AG10803 (cell line): ENCODE results near the gene SCRG1.

Experiments
- DNase-seq: peaks from one replicate; pipeline ENCODE4 v3.0.0; 2010; ENCODE audit warnings: low read depth
- H3K4me3 ChIP-seq: 2 replicates; pipeline ENCODE4 v1.5.1; 2011; ENCODE audit warnings: mild to moderate bottlenecking, low read length, control low read depth
- CTCF ChIP-seq: conservative IDR thresholded peaks from 2 replicates; pipeline ENCODE4 v1.5.1; 2011; ENCODE audit warnings: mild to moderate bottlenecking, low read length, control low read depth, inconsistent platforms

SCRG1 gene

GRCh38 chr4:173365359-173365996 lies 33.4 kb downstream of the SCRG1 start:
- no peak overlapping the region for H3K4me3 ChIP-seq
- TF ChIP-seq CTCF: no peak
- no peak for DNase-seq

GRCh38 chr4:173362666-173363065 lies 36.2 kb downstream of the SCRG1 start:
- no peak for DNase-seq
- no peak overlapping the region for H3K4me3 ChIP-seq
- no peak for TF ChIP-seq CTCF

GRCh38 chr4:173360587-173361221 lies 38.2 kb downstream of the SCRG1 start:
- TF ChIP-seq CTCF: peak; percentile 58
- no peak overlapping the region for H3K4me3 ChIP-seq
- DNase-seq: peak; percentile 24

GRCh38 chr4:173357939-173358338 lies 41.0 kb downstream of the SCRG1 start:
- no peak for TF ChIP-seq CTCF
- H3K4me3 ChIP-seq: no peak overlapping the region
- DNase-seq: no peak

GRCh38 chr4:173347467-173347866 lies 51.4 kb downstream of the SCRG1 start:
- TF ChIP-seq CTCF: no peak
- no peak for DNase-seq
- no peak overlapping the region for H3K4me3 ChIP-seq

GRCh38 chr4:173346074-173346473 lies 52.8 kb downstream of the SCRG1 start:
- TF ChIP-seq CTCF: no peak
- no peak overlapping the region for H3K4me3 ChIP-seq
- peak; percentile 80 for DNase-seq

GRCh38 chr4:173345648-173346047 lies 53.3 kb downstream of the SCRG1 start:
- DNase-seq: no peak
- no peak overlapping the region for H3K4me3 ChIP-seq
- no peak for TF ChIP-seq CTCF
